ENCODE measurements around the gene ITGA2B.
"Not testable (repeated sequence)": the region's sequence is repeated elsewhere in the genome, so short reads cannot be mapped to it uniquely, and the experiment has no call there.

ITGA2B gene

DNA sequence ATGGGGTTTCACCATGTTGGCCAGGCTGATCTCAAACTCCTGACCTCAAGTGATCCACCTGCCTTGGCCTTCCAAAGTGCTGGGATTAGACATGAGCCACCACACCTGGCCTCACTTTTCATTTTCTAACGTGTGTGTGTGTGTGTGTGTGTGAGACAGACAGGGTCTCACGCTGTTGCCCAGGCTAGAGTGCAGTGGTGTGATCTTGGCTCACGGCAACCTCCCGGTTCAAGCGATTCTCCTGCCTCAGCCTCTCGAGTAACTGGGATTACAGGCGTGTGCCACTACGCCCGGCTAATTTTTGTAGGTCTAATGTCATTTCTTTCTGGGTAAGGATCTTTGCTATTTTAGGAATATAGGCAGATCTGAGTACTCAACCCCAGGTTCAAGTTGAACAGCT lies 4.7 kb upstream of the ITGA2B start:
- in situ Hi-C loops (cut with MboI; ENCODE audit: low sequenced_read_pairs): not testable (repeated sequence)

DNA sequence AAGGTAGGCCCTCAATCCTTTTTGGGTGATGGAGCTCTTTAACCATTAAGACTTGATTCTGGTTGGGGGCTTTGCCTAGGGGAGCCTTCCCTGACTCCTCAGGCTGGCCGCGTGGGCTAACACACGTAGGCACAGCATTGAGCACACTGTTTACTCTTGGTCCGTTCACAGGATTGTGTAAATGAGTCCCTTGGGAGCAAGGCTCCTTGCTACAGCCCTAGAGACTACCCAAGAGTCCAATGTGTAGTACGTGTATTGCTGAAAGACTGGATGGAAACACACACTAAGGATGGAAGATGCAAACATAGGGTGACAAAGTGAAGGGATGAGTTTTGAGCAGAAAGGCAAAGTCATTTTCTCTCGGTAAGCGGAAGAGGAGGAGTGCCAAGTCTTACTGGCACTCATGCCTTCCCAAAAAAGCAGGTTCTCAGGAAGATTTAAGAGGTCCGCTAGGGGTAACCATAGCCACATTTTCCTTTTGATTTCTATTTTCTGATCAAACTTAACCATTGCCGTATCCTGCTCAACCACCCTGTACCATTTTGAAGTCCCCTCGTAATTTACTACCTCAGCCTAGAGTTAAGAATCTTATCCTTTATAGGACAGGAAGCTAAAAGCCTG lies 911 bp upstream of the ITGA2B start:
- in situ Hi-C loops (cut with MboI; ENCODE audit: low sequenced_read_pairs): no loop called here

DNA sequence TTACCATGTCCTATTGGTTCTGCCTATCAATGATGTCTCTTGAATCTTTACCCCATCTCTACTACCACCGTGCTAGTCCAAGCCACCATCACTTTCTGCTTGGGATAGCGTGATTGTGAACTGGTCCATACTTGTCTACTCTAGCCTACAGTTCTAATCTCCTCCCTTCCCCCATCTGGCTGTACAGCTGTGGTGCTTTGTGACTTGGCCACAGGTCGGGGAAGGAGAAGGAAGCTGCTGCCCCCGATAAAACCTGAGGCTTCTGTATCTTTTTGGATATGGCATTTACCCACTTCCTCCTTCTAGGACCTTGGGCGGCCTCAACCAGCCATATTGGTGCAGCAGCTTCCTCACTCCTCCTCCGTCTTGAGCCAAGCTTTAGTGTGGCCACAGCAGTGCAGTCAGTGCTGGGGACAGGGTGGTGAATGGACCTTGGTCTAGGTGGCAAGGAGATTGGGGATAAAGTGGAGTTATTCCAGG lies 314 bp upstream of the ITGA2B start:
- in situ Hi-C loops (cut with MboI; ENCODE audit: low sequenced_read_pairs): no loop called here

DNA sequence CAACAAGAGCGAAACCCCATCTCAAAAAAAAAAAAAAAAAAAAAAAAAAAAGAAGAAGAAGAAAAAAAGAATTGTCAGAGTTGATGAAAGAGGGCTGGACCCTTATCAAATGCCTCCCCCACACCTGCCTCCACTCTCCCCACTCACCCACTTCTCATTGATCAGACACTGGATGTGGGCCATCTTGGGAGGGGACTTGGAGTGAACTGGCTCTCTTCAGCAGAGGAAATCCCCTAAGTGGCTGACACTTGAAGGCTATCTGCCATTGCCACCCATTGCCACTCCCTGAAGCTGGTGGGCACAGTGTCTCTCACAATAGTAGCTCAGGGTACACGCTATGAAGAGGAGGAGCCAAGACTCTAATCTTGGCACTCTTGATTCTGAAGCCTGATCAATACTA lies 1.6 kb downstream of the ITGA2B start:
- in situ Hi-C loops (cut with MboI; ENCODE audit: low sequenced_read_pairs): no loop called here

DNA sequence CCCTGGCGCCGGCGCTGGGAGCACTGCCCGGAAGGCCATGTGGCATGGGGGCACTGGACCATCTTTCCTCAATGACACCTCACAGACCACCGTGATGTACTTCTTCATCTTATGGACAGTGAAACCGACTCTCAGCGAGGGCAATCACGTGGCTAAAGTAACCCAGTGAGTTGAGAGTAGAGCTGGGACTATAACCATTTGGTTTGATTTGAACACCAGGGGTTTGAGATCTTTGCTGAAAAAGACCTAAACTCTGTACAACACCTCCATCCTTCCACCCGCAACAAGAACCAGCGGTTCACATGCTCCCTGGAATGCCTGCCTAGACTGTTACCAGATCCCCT lies 3.3 kb downstream of the ITGA2B start:
- in situ Hi-C loops (cut with MboI; ENCODE audit: low sequenced_read_pairs): no loop called here

DNA sequence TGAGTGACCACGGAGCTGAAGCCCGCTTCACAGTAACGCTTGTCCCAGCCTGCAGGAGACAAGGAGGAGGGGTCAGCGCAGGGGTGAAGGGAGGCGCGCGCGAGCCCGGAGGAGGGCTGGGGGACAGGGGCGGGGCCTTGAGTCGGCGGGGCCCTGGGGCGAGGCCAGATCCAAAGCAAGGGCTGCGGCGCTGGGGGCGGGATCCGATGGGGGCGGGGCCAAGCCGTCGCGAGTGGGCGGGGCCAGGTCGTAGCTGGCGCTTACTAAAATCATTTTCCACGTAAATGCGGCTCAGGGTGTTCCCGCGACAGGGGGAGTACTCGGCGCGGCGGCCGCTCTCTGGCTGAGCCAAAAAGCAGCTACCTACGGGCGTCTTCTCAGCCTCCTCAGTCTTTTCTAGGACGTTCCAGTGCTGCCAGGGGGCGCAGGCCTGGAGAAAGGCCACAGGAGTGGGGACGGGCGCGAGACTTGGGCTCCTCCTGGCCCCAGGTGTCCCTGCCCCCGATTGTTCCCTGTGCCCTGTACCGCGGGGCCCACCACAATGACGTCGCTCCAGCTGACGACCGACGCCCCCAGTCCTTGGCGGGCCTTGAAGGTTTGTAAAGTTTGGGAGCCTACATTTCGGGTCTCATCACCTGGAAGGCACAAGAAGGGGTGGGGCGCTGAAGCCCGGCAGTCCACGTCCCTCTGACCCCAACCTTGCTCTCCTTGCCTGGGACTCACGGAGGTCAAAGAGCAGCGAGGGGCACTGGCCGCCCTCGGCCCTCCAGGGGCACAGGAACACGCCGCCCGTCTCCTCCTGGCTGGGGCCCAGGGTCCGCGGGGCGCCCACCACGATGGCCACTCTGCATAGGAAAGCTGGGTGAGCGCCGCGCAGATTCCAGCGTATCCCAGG lies 3.9 kb downstream of the ITGA2B start:
- in situ Hi-C loops (cut with MboI; ENCODE audit: low sequenced_read_pairs): no loop called here

DNA sequence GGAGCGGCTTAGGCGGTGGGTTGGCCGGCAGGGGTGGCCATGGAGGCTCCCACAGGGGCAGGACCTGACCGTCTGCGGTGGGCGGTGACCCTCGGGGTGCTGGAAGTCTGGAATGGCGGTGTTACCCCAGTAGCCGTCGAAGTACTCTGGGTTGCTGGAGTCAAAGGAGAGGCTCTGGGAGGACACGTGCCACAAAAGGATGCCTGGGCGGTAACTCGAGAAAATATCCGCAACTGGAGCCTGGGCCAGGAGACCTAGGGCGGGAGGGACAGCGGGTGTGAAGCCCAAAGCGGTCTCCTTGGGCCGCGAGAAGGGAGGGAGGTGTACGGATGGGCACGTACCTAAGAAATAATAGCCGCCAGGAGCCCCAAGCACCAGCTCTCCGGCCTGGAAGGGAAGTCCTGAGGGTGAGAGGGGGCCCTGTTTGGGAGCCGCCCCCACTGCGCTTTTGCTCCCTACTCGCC lies 4.6 kb downstream of the ITGA2B start:
- in situ Hi-C loops (cut with MboI; ENCODE audit: low sequenced_read_pairs): no loop called here

DNA sequence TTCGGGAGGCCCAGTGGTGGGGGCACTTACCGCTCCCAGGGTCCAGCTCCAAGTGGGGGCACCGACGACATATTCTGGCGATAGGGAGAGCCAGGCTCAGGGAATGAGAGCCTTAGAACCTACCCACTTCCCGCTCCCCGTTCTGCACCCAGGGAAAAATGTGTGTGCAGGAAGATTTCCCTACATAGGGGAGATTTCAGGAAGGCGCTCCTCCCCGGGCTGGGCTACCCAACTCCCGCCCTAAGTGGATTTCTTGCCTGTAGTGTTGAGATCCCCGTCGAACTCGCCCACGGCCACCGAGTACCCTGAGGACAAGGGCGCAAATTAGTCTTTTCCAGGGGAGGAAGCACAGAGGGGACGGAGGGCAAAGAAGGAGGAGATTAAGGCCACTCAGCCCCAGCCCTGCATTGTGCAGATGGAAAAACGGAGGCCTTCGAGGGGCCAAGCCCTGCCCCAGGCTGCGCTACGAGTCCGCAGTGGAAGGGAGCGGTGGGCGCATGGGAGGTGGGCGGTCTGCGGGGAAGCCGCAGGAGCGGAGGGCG lies 5.1 kb downstream of the ITGA2B start:
- in situ Hi-C loops (cut with MboI; ENCODE audit: low sequenced_read_pairs): no loop called here

DNA sequence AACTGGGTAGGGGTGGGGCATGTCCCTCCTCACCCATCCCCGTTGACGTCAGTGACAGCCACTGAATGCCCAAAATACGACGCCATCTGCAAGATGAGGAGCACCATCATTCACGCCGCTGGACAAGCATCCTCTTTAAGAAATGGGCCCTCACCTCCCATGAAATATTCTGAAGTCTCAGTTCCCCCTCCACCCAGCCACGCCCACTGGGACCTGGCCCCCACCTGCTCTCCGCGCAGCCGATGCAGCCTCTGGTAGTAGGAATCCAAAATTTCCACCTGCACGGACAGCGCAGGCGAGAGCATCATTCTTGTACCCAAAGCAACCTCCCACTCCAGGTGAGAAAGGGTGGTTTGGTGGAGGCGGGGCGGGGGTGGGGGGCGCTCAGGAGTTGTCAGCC lies 5.6 kb downstream of the ITGA2B start:
- in situ Hi-C loops (cut with MboI; ENCODE audit: low sequenced_read_pairs): no loop called here

DNA sequence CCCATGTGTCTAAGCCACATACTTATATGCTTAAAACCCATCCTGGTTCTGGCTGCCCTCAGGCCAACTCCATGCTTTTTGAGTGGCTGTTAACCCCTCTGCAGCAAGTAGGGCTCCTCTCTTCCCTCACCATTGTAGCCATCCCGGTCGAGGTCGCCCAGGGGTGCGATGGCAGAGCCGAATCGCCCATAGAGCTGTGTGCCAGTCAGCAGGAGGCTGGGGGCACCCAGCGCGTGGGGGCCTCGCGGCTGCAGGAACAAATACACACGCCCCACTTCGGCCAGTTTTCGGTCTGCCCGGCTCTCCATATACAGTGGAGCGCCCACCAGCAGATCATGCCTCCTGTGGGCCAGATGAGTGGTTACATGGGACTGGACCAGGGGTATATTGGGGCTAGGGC lies 6.1 kb downstream of the ITGA2B start:
- in situ Hi-C loops (cut with MboI; ENCODE audit: low sequenced_read_pairs): no loop called here

DNA sequence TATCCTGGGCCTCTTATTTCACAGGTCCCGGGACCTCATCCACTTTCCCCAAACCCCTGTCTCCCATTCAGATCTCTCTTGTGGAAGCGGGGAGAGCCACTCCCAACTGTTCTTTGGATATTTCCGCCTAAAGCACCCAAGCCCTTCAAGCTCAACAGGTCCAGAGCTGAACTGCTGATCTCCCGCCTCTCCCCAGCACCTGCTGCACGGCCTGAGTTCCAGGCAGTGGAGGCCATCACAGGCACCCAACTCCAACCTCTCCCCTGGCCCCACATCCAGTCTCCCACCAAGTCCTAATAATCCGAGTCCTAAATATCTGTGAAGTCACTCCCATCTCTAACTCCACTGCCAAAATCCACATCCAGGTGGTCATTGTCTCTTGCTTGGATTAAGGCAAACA lies 6.5 kb downstream of the ITGA2B start:
- in situ Hi-C loops (cut with MboI; ENCODE audit: low sequenced_read_pairs): no loop called here

DNA sequence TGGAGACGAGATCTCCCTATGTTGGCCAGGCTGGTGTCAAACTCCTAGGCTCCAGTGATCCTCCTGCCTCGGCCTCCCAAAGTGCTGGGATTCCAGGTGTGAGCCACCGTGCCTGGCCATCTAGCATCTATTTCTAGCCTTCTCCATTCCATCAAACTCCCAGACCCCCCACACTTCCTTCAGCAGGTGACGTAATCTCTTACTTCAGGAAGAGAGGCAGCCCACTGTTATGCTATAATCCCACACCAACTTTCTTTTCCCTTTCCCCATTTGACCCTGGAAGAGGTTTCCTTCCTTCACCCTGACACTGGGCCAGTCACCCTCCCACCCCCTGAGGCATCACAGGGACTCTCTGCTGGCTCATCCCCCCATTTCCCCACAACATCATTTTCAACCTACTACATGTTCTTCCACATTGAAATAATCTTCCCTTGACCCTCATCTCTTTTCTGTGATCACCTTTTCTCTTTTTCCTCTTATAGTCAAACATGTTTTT lies 7.6 kb downstream of the ITGA2B start:
- in situ Hi-C loops (cut with MboI; ENCODE audit: low sequenced_read_pairs): no loop called here

DNA sequence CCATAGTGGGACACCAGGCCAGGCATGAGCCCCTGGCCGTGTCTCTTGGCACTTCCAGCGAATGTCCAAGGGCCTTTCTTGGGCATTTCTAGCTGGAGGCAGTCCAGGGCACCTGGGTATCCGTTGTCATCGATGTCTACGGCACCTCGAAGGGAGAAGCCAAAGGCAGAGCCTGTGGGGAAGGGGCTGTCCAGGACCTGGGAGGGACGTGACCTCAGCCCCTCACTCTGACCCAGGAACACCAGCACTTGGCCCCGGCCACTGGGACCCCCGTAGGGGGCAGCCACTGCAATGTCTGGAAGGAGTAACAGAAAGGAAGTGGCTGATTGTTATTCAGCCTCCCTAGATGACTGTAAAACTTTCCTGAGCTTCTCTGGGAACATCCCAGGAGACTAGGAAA lies 8.7 kb downstream of the ITGA2B start:
- in situ Hi-C loops (cut with MboI; ENCODE audit: low sequenced_read_pairs): no loop called here

DNA sequence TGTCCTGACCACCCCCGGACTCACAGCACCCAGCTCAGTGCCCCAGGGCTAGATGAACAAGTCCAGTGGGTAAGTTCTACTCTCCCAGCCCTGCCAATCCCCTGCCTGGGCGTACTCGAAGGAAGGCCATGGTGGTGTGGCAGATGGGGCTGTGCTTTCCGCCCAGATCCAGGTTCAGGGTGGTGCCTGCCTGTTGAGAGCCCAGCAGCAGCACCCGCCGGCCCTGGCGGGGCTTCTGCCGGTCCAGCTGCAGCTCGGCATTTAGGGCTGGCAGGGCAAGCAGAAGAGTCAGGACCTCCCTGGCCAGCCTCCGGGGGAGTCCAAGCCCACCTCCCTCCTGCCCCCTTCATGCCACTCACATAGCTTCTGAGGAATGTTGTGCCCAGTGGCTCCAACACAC lies 9.6 kb downstream of the ITGA2B start:
- in situ Hi-C loops (cut with MboI; ENCODE audit: low sequenced_read_pairs): no loop called here

DNA sequence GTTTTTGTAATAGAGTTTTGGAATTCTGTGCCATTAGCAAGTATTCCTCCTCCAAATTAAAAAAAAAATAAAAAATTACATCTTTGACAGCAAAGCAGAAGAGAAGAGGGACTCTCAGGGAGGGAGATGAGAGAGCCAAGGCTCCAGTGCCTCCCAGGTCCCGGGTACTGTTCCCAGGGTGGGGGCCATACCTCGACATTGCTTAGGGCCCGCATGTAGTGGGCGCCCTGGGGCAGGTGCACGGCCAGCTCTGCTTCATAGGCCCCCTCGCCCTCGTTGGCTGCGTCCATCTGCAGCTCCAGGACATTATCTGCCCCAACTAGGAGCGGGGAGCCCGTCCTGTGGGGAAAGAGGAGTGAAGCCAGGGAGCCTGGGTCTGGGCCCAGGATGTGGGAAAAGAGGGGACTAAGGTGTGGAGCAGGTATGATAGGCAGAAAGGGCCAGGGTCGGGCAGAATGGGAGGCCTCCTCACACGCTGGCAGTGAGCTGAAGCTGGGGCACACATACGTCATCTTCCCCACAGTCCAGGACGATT lies 11.2 kb downstream of the ITGA2B start:
- in situ Hi-C loops (cut with MboI; ENCODE audit: low sequenced_read_pairs): no loop called here

DNA sequence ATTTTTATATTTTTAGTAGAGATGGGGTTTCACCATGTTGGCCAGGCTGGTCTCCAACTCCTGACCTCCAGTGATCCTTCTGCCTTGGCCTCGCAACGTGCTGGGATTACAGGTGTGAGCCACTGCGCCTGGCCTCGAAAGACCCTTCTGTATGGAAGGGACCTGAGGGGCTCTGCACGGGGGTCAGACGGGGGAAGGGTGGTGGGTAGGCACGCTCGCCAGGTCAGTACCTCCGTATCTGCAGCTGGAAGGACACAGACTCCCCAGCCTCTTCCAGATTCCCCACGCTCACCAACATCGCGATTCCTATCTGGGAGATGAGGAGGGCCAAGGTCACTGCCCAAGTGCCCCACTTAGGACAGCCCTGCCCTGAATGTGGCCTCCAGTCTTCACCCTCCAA lies 12.7 kb downstream of the ITGA2B start:
- in situ Hi-C loops (cut with MboI; ENCODE audit: low sequenced_read_pairs): no loop called here

DNA sequence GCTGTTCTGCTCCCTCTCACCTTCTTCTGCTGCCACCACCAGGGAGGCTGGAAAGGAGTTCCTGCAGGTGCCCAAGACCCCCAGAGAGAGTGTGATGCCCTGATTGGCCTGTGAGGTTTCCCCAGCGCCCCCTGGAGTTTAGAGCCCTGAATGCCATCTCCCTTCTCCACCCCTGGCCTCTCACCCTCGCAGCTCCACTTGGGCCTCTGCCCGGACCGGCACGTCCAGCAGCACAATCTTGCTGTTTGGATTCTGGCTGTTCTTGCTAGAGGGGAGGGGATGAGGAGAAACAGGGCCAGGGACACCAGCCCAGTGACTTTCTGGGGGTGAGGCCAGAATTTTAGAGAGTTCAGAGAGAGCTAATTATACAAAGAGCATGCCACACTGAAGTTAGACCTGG lies 13.3 kb downstream of the ITGA2B start:
- in situ Hi-C loops (cut with MboI; ENCODE audit: low sequenced_read_pairs): no loop called here

DNA sequence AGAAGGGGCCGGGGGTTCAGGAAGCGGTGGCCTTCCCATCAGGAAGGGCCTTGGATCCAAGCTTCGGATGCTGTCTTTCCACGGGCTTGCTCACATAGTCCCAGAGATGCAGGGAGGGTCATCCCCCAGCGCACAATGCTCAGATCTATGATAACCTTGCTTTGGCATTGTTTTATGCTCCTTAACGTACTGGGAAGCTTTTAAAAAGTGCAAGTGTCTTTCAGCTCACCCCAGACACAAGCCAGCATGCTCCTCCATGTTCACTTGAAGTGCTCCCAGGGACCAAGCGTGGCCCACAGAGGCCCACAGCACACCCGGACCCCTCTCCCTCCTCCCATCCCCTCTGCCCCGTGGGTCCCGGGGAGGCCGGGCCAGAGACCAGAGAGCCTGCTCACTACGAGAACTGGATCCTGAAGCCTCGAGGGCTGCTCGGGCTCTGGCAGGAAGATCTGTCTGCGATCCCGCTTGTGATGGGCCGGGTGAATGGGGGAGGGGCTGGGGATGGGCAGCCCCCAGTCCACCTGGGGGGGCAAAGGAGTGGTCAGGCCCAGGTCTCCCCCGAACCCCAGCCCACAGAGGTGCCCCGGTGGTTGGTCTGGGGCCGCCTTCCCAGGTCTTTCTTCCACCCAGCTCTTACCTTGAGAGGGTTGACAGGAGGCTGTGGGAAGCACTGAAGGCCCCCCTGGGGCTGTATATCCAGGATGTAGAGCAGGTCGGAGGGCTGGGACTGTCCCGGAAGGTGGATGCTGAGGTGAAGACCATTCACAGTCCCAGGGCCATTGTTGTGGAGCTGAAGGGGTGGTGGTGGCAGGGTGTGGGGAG lies 14.0 kb downstream of the ITGA2B start:
- in situ Hi-C loops (cut with MboI; ENCODE audit: low sequenced_read_pairs): no loop called here

DNA sequence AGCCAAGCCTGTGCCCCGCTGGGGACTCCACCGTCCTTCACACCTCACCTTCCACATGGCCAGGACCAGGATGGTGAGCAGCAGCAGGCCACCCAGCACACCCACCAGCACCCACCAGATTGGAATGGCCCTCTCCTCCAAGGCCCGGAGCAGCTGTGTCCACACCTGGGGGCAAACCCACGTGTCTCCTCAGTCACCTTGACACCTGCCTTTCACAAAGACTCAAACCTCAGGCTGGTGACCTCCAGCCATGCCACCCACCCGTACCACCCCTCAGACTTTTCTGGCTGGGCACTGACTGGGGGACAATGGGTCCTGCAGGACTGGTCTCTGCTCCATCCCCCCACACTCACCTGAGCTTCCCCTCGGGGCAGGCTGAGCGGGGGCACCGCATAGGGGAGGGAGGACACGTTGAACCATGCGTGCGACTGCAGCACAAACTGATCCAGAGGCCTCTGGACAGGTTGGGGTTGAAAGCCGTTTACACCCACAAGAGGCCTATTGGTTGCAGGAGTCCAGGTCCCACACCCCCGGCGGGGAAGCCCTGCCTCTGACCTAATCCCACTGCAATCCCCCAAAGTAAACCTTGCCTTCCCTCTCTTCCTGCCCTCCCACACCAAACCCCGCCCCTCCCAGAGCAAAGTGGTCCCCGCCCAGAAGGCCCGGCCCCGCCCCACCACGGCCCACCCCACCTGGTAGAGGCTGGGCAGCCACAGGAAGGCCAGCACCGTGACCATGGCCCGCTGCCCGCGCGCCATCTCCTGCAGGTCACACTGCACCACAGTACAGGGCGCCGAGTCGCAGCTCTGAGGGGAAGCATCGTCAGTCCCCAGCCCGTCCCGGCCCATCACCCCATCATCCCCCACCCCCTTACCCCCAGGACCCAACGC lies 14.9 kb downstream of the ITGA2B start:
- in situ Hi-C loops (cut with MboI; ENCODE audit: low sequenced_read_pairs): no loop called here

DNA sequence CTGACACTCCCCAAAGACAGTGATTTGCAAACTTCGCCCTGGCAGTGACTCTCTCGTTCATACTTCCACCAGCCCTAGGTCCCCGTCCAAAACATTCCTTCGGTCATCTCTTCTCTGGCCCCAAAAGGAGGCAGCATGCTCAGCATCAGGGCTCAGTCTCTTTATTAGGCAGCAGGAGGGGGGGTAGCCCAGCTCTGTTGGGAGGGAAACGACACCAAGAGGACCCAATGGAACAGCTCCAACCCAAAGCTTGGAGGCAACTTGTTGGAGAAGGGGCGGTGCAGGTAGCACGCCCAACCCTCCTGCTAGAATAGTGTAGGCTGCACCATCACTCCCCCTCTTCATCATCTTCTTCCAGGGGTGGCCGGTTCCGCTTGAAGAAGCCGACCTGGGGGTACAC lies 17.4 kb downstream of the ITGA2B start:
- in situ Hi-C loops (cut with MboI; ENCODE audit: low sequenced_read_pairs): no loop called here
